ENCODE results near the gene CNTN1.

GRCh38 chr12:41112903-41113302, 420.7 kb downstream of the CNTN1 start:
- TF ChIP-seq CTCF (IDR thresholded peaks at IDR 0.05; ENCODE audit: poor library complexity, severe bottlenecking) (no peak), POLR2AphosphoS5 (IDR thresholded peaks at IDR 0.05) (no peak), EP300 (conservative IDR thresholded peaks at IDR 0.05; ENCODE audit: poor library complexity, severe bottlenecking) (no peak), RAD21 (conservative IDR thresholded peaks at IDR 0.05) (no peak), EZH2 (IDR thresholded peaks at IDR 0.05; ENCODE audit: borderline replicate concordance, insufficient read depth, low read length, poor library complexity, severe bottlenecking) (no peak), REST (IDR thresholded peaks at IDR 0.05; ENCODE audit: borderline replicate concordance) (no peak), TAF1 (IDR thresholded peaks at IDR 0.05; ENCODE audit: low read depth) (no peak), MXI1 (conservative IDR thresholded peaks at IDR 0.05; ENCODE audit: poor library complexity, severe bottlenecking) (no peak)

Measured in neural cell (in vitro differentiated cells).